ENCODE data around the gene UBE2QL1. TPM values are rescaled to one million over a fixed set of nuclear protein-coding genes. Genes with fewer than 3 reads are reported as not detected.

The UBE2QL1 gene
- total RNA-seq, result not detected
- polyA plus RNA-seq, result not detected

GRCh38 chr5:6448622-6449464 lies at the start of gene UBE2QL1:
Gene UBE2QL1, plus strand, starts transcription at chr5:6448859. Its CDS starts 35 bp downstream, at chr5:6448894.
- H3K9me3 Mint-ChIP-seq, result peaks cover 0 to 6% (median 0%) of the 10 kb centered on the region in 7 donors
- peaks cover 46% of the 10 kb centered on the region for H3K27me3 Mint-ChIP-seq
- peak within 1 kb of the TSS in 3 of 4 donors; percentile 29 to 88 (median 83) for H3K4me3 Mint-ChIP-seq
- no peaks in the 10 kb centered on the region for H3K4me1 ChIP-seq (ENCODE audit: control insufficient read depth, insufficient read depth, low read length, poor library complexity, severe bottlenecking)
- DNase-seq (peak in 1 of 3 donors; percentile 21), ATAC-seq (ENCODE audit: low read depth in 2 of 2) (no peak)
- peaks cover 0 to 14% (median 6%) of the 10 kb centered on the region in 4 donors for H3K4me1 Mint-ChIP-seq
- H3K36me3 Mint-ChIP-seq, result no peaks in the 10 kb centered on the region
- no peaks in the 10 kb centered on the region for H3K36me3 ChIP-seq (ENCODE audit: control insufficient read depth, insufficient read depth, low read length)
- H3K4me3 ChIP-seq (ENCODE audit: low read depth, low read length), result no peak within 1 kb of the TSS
- no peaks in the 10 kb centered on the region for H3K9me3 ChIP-seq (ENCODE audit: control insufficient read depth in 2 of 2, low read length in 2 of 2)
- peak within 1 kb of the TSS in 1 of 3 donors; percentile 71 for H3K27ac Mint-ChIP-seq
- H3K27me3 ChIP-seq (ENCODE audit: control insufficient read depth, insufficient read depth, low read length), result peaks cover 22% of the 10 kb centered on the region
- H3K27ac ChIP-seq (ENCODE audit: insufficient read depth, low read length, poor library complexity, severe bottlenecking), result no peak within 1 kb of the TSS

GRCh38 chr5:6399980-6400910 lies 48.4 kb upstream of the UBE2QL1 start:
- peaks cover 0 to 2% (median 0%) of the 10 kb centered on the region in 7 donors for H3K9me3 Mint-ChIP-seq
- H3K4me3 Mint-ChIP-seq, result no peak overlapping the region
- H3K27me3 Mint-ChIP-seq, result peaks cover 45% of the 10 kb centered on the region
- Histone ChIP-seq H3K27me3 (ENCODE audit: control insufficient read depth, insufficient read depth, low read length) (peaks cover 11% of the 10 kb centered on the region), H3K4me1 (ENCODE audit: control insufficient read depth, insufficient read depth, low read length, poor library complexity, severe bottlenecking) (no peaks in the 10 kb centered on the region), H3K4me3 (ENCODE audit: low read depth, low read length) (no peak overlapping the region), H3K36me3 (ENCODE audit: control insufficient read depth, insufficient read depth, low read length) (no peaks in the 10 kb centered on the region), H3K27ac (ENCODE audit: insufficient read depth, low read length, poor library complexity, severe bottlenecking) (no peak overlapping the region), H3K9me3 (ENCODE audit: control insufficient read depth in 2 of 2, low read length in 2 of 2) (no peaks in the 10 kb centered on the region)
- no peak overlapping the region for H3K27ac Mint-ChIP-seq
- ATAC-seq (ENCODE audit: low read depth in 2 of 2) (no peak), DNase-seq (no peak)
- no peaks in the 10 kb centered on the region for H3K36me3 Mint-ChIP-seq
- H3K4me1 Mint-ChIP-seq, result no peaks in the 10 kb centered on the region

DNA sequence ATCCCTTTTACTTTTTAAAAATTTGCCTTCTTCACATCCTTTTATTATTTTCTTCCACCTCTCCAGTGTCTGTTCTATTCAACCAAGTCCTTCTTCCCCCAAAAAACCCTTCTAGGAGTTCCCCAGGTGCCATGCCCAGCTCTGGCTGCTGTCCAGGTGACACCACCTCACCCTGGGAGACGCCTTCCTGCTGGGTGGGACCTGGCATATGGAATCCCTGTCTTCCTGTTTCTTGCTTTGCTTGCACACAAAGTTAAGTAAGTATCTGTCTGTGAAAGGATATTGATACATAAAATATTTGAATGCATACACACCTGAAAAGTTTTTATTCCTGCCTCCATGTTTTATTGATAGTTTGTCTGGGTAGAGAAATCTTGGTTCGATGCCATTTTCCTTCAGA lies 47.2 kb upstream of the UBE2QL1 start:
- Mint-ChIP-seq H3K4me1 (no peaks in the 10 kb centered on the region), H3K27me3 (peaks cover 44% of the 10 kb centered on the region), H3K27ac (no peak overlapping the region), H3K4me3 (no peak overlapping the region), H3K9me3 (peaks cover 0 to 1% (median 0%) of the 10 kb centered on the region in 7 donors), H3K36me3 (no peaks in the 10 kb centered on the region)
- H3K27me3 ChIP-seq (ENCODE audit: control insufficient read depth, insufficient read depth, low read length), result peaks cover 11% of the 10 kb centered on the region
- H3K4me1 ChIP-seq (ENCODE audit: control insufficient read depth, insufficient read depth, low read length, poor library complexity, severe bottlenecking), result no peaks in the 10 kb centered on the region
- no peak overlapping the region for H3K27ac ChIP-seq (ENCODE audit: insufficient read depth, low read length, poor library complexity, severe bottlenecking)
- H3K9me3 ChIP-seq (ENCODE audit: control insufficient read depth in 2 of 2, low read length in 2 of 2), result no peaks in the 10 kb centered on the region
- no peaks in the 10 kb centered on the region for H3K36me3 ChIP-seq (ENCODE audit: control insufficient read depth, insufficient read depth, low read length)
- ATAC-seq (ENCODE audit: low read depth in 2 of 2), result no peak
- H3K4me3 ChIP-seq (ENCODE audit: low read depth, low read length), result no peak overlapping the region
- DNase-seq, result no peak

DNA sequence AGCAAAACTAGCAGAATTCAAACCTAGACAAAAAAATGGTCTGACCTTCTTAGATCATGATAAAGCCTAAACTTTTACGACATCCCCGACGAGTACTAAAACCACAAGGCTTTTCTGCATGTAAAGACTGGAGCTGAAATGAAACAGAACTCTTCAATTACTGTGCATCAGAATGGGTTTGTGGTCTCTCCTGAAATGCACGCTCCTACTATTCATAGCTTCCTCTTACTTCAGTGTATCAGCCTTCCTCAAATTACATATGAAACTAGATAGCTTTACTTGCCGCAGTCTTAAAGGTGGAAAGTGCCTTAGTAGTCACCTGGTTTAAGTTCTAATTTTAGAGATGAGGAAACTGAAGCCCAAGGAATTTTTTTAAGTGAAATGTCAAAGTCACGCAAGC lies 45.7 kb upstream of the UBE2QL1 start:
- Histone ChIP-seq H3K36me3 (ENCODE audit: control insufficient read depth, insufficient read depth, low read length) (no peaks in the 10 kb centered on the region), H3K4me3 (ENCODE audit: low read depth, low read length) (no peak overlapping the region), H3K9me3 (ENCODE audit: control insufficient read depth in 2 of 2, low read length in 2 of 2) (no peaks in the 10 kb centered on the region), H3K27ac (ENCODE audit: insufficient read depth, low read length, poor library complexity, severe bottlenecking) (no peak overlapping the region), H3K4me1 (ENCODE audit: control insufficient read depth, insufficient read depth, low read length, poor library complexity, severe bottlenecking) (no peaks in the 10 kb centered on the region), H3K27me3 (ENCODE audit: control insufficient read depth, insufficient read depth, low read length) (peaks cover 11% of the 10 kb centered on the region)
- H3K4me3 Mint-ChIP-seq, result no peak overlapping the region
- peaks cover 0 to 1% (median 0%) of the 10 kb centered on the region in 7 donors for H3K9me3 Mint-ChIP-seq
- no peaks in the 10 kb centered on the region for H3K4me1 Mint-ChIP-seq
- H3K36me3 Mint-ChIP-seq, result no peaks in the 10 kb centered on the region
- DNase-seq (no peak), ATAC-seq (ENCODE audit: low read depth in 2 of 2) (no peak)
- no peak overlapping the region for H3K27ac Mint-ChIP-seq
- H3K27me3 Mint-ChIP-seq, result peaks cover 34% of the 10 kb centered on the region

DNA sequence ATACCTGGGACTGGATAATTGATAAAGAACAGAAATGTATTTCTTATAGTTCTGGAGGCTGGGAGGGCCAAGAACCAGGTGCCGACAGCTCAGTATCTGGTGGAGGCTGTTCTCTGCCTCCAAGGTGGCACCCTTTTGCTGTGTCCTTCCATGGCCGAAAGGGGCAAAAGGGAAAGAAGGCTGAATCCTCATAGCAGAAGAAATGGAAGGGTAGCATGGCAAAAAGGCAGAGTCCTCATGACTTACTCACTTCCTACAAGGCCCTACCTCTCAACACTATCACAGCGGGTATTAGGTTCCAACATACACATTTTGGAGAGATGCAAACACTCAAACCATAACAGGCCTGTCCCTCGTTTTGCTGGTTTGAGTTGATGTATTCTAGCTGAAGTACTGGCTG lies 45.2 kb upstream of the UBE2QL1 start:
- H3K27me3 ChIP-seq (ENCODE audit: control insufficient read depth, insufficient read depth, low read length), result peaks cover 11% of the 10 kb centered on the region
- no peak for DNase-seq
- ATAC-seq (ENCODE audit: low read depth in 2 of 2), result no peak
- no peaks in the 10 kb centered on the region for H3K36me3 Mint-ChIP-seq
- no peaks in the 10 kb centered on the region for H3K4me1 Mint-ChIP-seq
- H3K4me1 ChIP-seq (ENCODE audit: control insufficient read depth, insufficient read depth, low read length, poor library complexity, severe bottlenecking), result no peaks in the 10 kb centered on the region
- no peaks in the 10 kb centered on the region for H3K36me3 ChIP-seq (ENCODE audit: control insufficient read depth, insufficient read depth, low read length)
- H3K4me3 Mint-ChIP-seq, result no peak overlapping the region
- H3K27ac Mint-ChIP-seq, result no peak overlapping the region
- H3K4me3 ChIP-seq (ENCODE audit: low read depth, low read length), result no peak overlapping the region
- H3K9me3 ChIP-seq (ENCODE audit: control insufficient read depth in 2 of 2, low read length in 2 of 2), result no peaks in the 10 kb centered on the region
- peaks cover 0 to 1% (median 0%) of the 10 kb centered on the region in 7 donors for H3K9me3 Mint-ChIP-seq
- H3K27ac ChIP-seq (ENCODE audit: insufficient read depth, low read length, poor library complexity, severe bottlenecking), result no peak overlapping the region
- peaks cover 34% of the 10 kb centered on the region for H3K27me3 Mint-ChIP-seq

DNA sequence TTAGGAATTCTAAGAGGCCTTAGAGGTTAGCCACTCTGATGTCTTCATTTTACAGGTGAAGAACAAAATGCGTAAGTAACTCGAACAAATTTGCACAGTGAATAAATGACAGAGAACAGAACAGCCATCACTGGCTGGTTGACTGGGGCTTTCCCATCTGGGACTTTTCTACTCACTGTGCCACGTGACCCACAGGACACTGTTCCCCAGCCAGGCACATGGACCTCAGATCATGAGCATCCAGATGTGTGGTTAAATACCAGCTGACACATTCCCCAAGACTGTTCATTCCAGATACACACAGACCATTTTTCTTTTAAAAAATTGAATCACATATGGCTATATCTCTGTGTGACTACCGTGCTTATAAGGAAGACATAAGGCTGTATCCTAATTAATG lies 44.5 kb upstream of the UBE2QL1 start:
- no peaks in the 10 kb centered on the region for H3K36me3 ChIP-seq (ENCODE audit: control insufficient read depth, insufficient read depth, low read length)
- Mint-ChIP-seq H3K36me3 (no peaks in the 10 kb centered on the region), H3K27ac (no peak overlapping the region), H3K9me3 (peaks cover 0 to 1% (median 0%) of the 10 kb centered on the region in 7 donors), H3K27me3 (peaks cover 34% of the 10 kb centered on the region), H3K4me3 (no peak overlapping the region), H3K4me1 (no peaks in the 10 kb centered on the region)
- H3K4me3 ChIP-seq (ENCODE audit: low read depth, low read length), result no peak overlapping the region
- DNase-seq (no peak), ATAC-seq (ENCODE audit: low read depth in 2 of 2) (no peak)
- no peaks in the 10 kb centered on the region for H3K9me3 ChIP-seq (ENCODE audit: control insufficient read depth in 2 of 2, low read length in 2 of 2)
- no peaks in the 10 kb centered on the region for H3K4me1 ChIP-seq (ENCODE audit: control insufficient read depth, insufficient read depth, low read length, poor library complexity, severe bottlenecking)
- H3K27ac ChIP-seq (ENCODE audit: insufficient read depth, low read length, poor library complexity, severe bottlenecking), result no peak overlapping the region
- peaks cover 11% of the 10 kb centered on the region for H3K27me3 ChIP-seq (ENCODE audit: control insufficient read depth, insufficient read depth, low read length)

GRCh38 chr5:6405591-6405990 lies 43.1 kb upstream of the UBE2QL1 start:
- Histone ChIP-seq H3K27me3 (ENCODE audit: control insufficient read depth, insufficient read depth, low read length) (peaks cover 11% of the 10 kb centered on the region), H3K27ac (ENCODE audit: insufficient read depth, low read length, poor library complexity, severe bottlenecking) (no peak overlapping the region), H3K9me3 (ENCODE audit: control insufficient read depth in 2 of 2, low read length in 2 of 2) (no peaks in the 10 kb centered on the region), H3K36me3 (ENCODE audit: control insufficient read depth, insufficient read depth, low read length) (no peaks in the 10 kb centered on the region), H3K4me1 (ENCODE audit: control insufficient read depth, insufficient read depth, low read length, poor library complexity, severe bottlenecking) (no peaks in the 10 kb centered on the region), H3K4me3 (ENCODE audit: low read depth, low read length) (no peak overlapping the region)
- H3K4me1 Mint-ChIP-seq, result no peaks in the 10 kb centered on the region
- no peak overlapping the region for H3K4me3 Mint-ChIP-seq
- peaks cover 0 to 1% (median 0%) of the 10 kb centered on the region in 7 donors for H3K9me3 Mint-ChIP-seq
- no peaks in the 10 kb centered on the region for H3K36me3 Mint-ChIP-seq
- no peak overlapping the region for H3K27ac Mint-ChIP-seq
- H3K27me3 Mint-ChIP-seq, result peaks cover 22% of the 10 kb centered on the region
- no peak for ATAC-seq (ENCODE audit: low read depth in 2 of 2)
- DNase-seq, result no peak
